Natural killer cell (primary cell): ENCODE measurements around the gene RTF1. TPM values are rescaled to one million over a fixed set of nuclear protein-coding genes. Genes with fewer than 3 reads are reported as not detected.

ENCODE experiments used
- ATAC-seq, 3 donors: fragments of 150-1000 bp in 2 of 3; fragments of 200-7000 bp in 1 of 3; cut with Tn5 transposase; 1 replicate in 1 of 3; 2 replicates in 2 of 3; pipeline ENCODE4 v1.10.0; 2021; ENCODE audit warnings: mild to moderate bottlenecking in 2 of 3, moderate library complexity in 2 of 3
- DNase-seq, 2 donors: peaks; one replicate each; pipeline versions ENCODE4 v3.0.0 to v3.0.0-alpha.2; 2013 to 2021; ENCODE audit warnings: mixed read lengths in 1 of 2
- H3K27ac ChIP-seq: one replicate; pipeline ENCODE4 v1.5.1; 2013; ENCODE audit warnings: mild to moderate bottlenecking, low read length
- H3K27me3 ChIP-seq: one replicate; pipeline ENCODE4 v1.6.1; 2013; ENCODE audit warnings: low read length; ENCODE audit not compliant: control insufficient read depth, insufficient read depth
- H3K36me3 ChIP-seq: one replicate; pipeline ENCODE4 v1.6.1; 2013; ENCODE audit warnings: low read length; ENCODE audit not compliant: control insufficient read depth, insufficient read depth
- H3K4me1 ChIP-seq: one replicate; pipeline ENCODE4 v1.6.1; 2013; ENCODE audit warnings: low read length; ENCODE audit not compliant: control insufficient read depth, insufficient read depth
- H3K4me3 ChIP-seq: one replicate; pipeline ENCODE4 v1.5.1; 2013; ENCODE audit warnings: low read length
- H3K9me3 ChIP-seq: one replicate; pipeline ENCODE4 v1.6.1; 2013; ENCODE audit warnings: low read length; ENCODE audit not compliant: control insufficient read depth, insufficient read depth
- H3K27ac Mint-ChIP-seq, 2 donors: one replicate each; pipeline ENCODE4 v1.8.0; 2022; ENCODE audit warnings: mild to moderate bottlenecking in 2 of 2, mixed read lengths in 2 of 2, moderate library complexity in 1 of 2
- H3K27me3 Mint-ChIP-seq, 2 donors: one replicate each; pipeline ENCODE4 v1.8.0; 2022; ENCODE audit warnings: low read depth in 2 of 2, mixed read lengths in 2 of 2
- H3K36me3 Mint-ChIP-seq: one replicate; pipeline ENCODE4 v1.8.0; 2022; ENCODE audit warnings: mixed read lengths
- H3K4me1 Mint-ChIP-seq, 2 donors: one replicate each; pipeline ENCODE4 v1.8.0; 2022; ENCODE audit warnings: mixed read lengths in 2 of 2
- H3K4me3 Mint-ChIP-seq: one replicate; pipeline ENCODE4 v1.8.0; 2022; ENCODE audit warnings: mild to moderate bottlenecking, moderate library complexity, mixed read lengths
- H3K9me3 Mint-ChIP-seq, 2 donors: one replicate each; pipeline ENCODE4 v1.8.0; 2022; ENCODE audit warnings: mixed read lengths in 2 of 2
- WGBS: methylation state at CpG from one replicate; pipeline ENCODE4 v1.1.7; 2013; ENCODE audit warnings: missing lambda C conversion rate; ENCODE audit not compliant: insufficient coverage; 5-methylcytosine and 5-hydroxymethylcytosine counted together
- intact Hi-C: fragments of 100-400 bp; cut with micrococcal nuclease; formaldehyde crosslinking; loops from one replicate; pipeline ENCODE4 v1.14.2; 2022
- total RNA-seq, 4 donors: library from RNA; stranded (reverse); fragments of 120-200 nt in 1 of 4; gene quantifications; one replicate each; pipeline versions ENCODE4 v1.2.3 to v1.2.4, GENCODE V29; 2013 to 2022
- TF ChIP-seq, protein P1 (sequence below): fragments of 200-600 bp; IDR thresholded peaks from one replicate; pipeline ENCODE4 v1.8.0; 2022; ENCODE audit warnings: antibody characterized with exemption

The RTF1 gene
- total RNA-seq, 3 donors from 2014 or later (not counting 1 experiment from before 2014, with no cell fraction given) = 35.8 to 53.1 (median 42.7) TPM

- no peaks in the 10 kb centered on the region for H3K36me3 ChIP-seq
- H3K4me3 Mint-ChIP-seq = no peak overlapping the region
- peaks cover 43% of the 10 kb centered on the region for H3K4me1 ChIP-seq
- H3K36me3 Mint-ChIP-seq = no peaks in the 10 kb centered on the region
- ATAC-seq (no peak), DNase-seq (no peak)
- H3K27ac ChIP-seq = no peak overlapping the region
- intact Hi-C loops = no loop called here
- WGBS = 97% methylated on average over 3 of the region's 4 CpGs
- no peaks in the 10 kb centered on the region for H3K9me3 Mint-ChIP-seq
- peaks cover 35% of the 10 kb centered on the region for H3K27me3 ChIP-seq
- peaks cover 29% of the 10 kb centered on the region in 2 donors for H3K27me3 Mint-ChIP-seq
- TF ChIP-seq, protein P1, sequence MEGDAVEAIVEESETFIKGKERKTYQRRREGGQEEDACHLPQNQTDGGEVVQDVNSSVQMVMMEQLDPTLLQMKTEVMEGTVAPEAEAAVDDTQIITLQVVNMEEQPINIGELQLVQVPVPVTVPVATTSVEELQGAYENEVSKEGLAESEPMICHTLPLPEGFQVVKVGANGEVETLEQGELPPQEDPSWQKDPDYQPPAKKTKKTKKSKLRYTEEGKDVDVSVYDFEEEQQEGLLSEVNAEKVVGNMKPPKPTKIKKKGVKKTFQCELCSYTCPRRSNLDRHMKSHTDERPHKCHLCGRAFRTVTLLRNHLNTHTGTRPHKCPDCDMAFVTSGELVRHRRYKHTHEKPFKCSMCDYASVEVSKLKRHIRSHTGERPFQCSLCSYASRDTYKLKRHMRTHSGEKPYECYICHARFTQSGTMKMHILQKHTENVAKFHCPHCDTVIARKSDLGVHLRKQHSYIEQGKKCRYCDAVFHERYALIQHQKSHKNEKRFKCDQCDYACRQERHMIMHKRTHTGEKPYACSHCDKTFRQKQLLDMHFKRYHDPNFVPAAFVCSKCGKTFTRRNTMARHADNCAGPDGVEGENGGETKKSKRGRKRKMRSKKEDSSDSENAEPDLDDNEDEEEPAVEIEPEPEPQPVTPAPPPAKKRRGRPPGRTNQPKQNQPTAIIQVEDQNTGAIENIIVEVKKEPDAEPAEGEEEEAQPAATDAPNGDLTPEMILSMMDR = no peak
- no peak overlapping the region for H3K4me3 ChIP-seq
- H3K4me1 Mint-ChIP-seq = peaks cover 20 to 33% of the 10 kb centered on the region in 2 donors
- H3K9me3 ChIP-seq = no peaks in the 10 kb centered on the region
- H3K27ac Mint-ChIP-seq = no peak overlapping the region
These were observed 75.0 kb downstream of the RTF1 start for GRCh38 chr15:41491889-41492288.

DNA sequence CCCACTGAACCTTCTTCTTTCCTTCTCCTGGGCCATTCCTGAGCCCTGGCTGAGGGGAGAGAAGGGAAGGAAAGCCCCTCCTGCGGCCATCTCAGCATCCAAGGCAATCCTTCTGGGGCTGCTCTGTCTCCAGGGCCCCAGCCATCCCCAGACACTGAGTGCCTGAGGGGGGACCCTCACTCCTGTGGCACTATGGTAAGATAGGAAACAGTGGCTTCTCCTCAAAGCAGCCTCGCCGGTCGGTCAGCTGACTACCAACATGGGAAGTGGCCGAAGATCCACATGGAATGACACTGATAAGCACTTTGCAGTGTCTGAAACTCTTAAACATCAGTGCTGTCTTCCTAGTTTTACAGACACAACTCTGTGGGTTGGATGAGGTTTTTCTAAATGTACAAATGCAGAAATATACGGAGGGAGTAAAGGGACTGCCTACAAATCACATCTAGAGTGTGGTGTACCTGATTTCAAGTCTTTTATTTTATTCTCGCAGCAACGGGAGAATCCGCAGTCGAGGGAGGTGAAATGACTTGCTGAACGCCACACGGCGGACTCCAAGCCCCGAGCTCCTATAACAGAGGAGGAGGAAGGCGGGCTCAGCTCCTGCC is 75.8 kb downstream of the RTF1 start:
- peaks cover 37% of the 10 kb centered on the region for H3K4me1 ChIP-seq
- H3K4me1 Mint-ChIP-seq = peaks cover 12 to 25% of the 10 kb centered on the region in 2 donors
- peak overlapping the region; percentile 90 for H3K4me3 Mint-ChIP-seq

DNA sequence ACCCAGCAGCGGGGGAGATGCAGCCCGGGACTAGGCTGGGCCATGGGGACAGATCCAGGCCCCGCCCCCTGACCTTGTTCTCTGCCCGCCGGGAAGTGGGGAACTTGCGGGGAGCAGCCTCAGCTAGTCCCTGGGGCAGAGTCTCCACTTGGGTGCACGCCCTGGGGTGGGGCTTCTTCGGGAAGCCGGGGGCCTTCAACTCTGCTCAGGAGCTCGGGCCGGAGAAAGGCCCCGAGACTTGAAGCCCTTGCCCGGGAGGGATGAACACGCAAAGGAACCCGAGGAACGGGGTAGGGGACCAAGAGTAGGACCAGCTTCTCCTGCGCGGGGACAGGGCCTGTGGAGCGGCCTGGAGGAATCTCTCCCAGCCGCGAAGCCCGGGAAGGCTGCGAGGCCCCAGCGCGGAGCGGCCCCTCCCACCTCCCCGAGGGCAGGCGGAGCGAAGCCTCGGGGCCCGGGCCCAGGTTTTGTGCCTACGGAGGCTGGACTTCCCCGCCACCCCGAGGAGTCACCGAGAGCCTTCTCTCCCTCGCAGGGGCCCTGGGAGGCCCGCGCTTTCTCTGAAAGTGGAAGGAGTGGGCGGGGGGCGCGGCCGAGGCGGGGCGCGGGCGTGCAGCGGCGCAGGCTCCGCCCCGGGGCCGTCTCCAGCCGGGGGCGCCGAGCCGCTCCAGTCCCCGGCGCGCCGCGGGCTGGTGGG is 76.5 kb downstream of the RTF1 start, which contains the start of gene ITPKA:
Gene ITPKA, plus strand, starts transcription at position 670 of the 697 bp plus-strand sequence. CDS start 54 bp downstream, outside the sequence.
- peaks cover 33% of the 10 kb centered on the region for H3K4me1 ChIP-seq
- no peak within 1 kb of the TSS for H3K27ac ChIP-seq
- H3K36me3 Mint-ChIP-seq = no peaks in the 10 kb centered on the region
- no peaks in the 10 kb centered on the region for H3K36me3 ChIP-seq
- intact Hi-C loops = no loop called here
- H3K27ac Mint-ChIP-seq = peak within 1 kb of the TSS in 1 of 2 donors; percentile 58
- peaks cover 45% of the 10 kb centered on the region for H3K27me3 ChIP-seq
- TF ChIP-seq, protein P1 = no peak
- H3K27me3 Mint-ChIP-seq = peaks cover 30 to 34% of the 10 kb centered on the region in 2 donors
- no peaks in the 10 kb centered on the region for H3K9me3 ChIP-seq
- H3K4me3 Mint-ChIP-seq = peak within 1 kb of the TSS; percentile 90
- H3K4me1 Mint-ChIP-seq = peaks cover 7 to 18% of the 10 kb centered on the region in 2 donors
- under 1% methylated on average over 60 of the region's 60 CpGs for WGBS
- peak; percentile 84 to 90 (median 89) for ATAC-seq
- peak within 1 kb of the TSS; percentile 50 for H3K4me3 ChIP-seq
- no peaks in the 10 kb centered on the region for H3K9me3 Mint-ChIP-seq
- DNase-seq = peak; percentile 67 to 86

More for the DNA sequence above, 75.8 kb downstream of the RTF1 start:
- WGBS = 12% methylated on average over 15 of the region's 15 CpGs
- Histone ChIP-seq H3K36me3 (no peaks in the 10 kb centered on the region), H3K27ac (no peak overlapping the region), H3K4me3 (peak overlapping the region; percentile 50), H3K9me3 (no peaks in the 10 kb centered on the region), H3K27me3 (peaks cover 40% of the 10 kb centered on the region)
- TF ChIP-seq, protein P1 = no peak
- DNase-seq = no peak
- peaks cover 29 to 36% of the 10 kb centered on the region in 2 donors for H3K27me3 Mint-ChIP-seq
- no peaks in the 10 kb centered on the region for H3K9me3 Mint-ChIP-seq
- intact Hi-C loops = no loop called here
- peak overlapping the region in 1 of 2 donors; percentile 58 for H3K27ac Mint-ChIP-seq
- no peaks in the 10 kb centered on the region for H3K36me3 Mint-ChIP-seq
- no peak for ATAC-seq
